Cortex of kidney (tissue), 1 donor: Measurements from ENCODE around the gene CCT3.
"Not testable (repeated sequence)": the region's sequence is repeated elsewhere in the genome, so short reads cannot be mapped to it uniquely, and the experiment has no call there.

Experiments used
- DNase-seq: peaks from one replicate; lab custom pipeline; 2025; lab: John Stamatoyannopoulos, UW

CCT3 gene

DNA sequence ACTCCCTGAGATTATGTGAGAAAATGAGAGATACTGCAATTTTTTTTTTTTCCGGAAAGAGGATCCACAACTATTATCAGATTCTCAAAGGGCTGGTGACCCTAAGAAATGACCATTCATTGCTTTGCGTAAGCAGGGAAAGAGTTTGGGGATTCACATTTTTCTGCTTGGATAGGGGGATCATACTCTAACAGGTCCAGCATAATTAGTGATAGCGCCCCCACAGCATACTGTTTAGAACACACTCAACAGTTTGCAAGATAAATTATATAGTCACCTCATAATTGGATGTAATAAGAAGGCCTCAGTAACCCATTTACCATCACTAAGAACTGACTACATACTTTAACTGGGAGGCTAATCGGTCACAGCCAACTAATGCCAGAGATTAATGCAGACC, 1.9 kb downstream of the CCT3 start:
- DNase-seq, result no peak

DNA sequence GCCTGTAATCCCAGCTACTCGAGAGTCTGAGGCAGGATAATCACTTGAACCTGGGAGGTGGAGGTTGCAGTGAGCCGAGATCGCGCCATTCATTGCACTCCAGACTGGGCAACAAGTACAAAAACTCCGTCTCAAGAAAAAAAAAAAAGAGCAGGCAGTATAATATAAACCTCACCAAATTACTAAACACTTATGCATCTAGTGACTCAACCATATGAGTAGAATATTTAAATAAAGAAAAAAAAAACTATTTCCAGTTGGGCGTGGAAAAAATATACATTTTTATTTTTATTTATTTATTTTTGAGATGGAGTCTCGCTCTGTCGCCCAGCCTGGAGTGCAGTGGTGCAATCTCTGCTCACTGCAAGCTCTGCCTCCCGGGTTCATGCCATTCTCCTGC, 14.9 kb downstream of the CCT3 start:
- not testable (repeated sequence) for DNase-seq

DNA sequence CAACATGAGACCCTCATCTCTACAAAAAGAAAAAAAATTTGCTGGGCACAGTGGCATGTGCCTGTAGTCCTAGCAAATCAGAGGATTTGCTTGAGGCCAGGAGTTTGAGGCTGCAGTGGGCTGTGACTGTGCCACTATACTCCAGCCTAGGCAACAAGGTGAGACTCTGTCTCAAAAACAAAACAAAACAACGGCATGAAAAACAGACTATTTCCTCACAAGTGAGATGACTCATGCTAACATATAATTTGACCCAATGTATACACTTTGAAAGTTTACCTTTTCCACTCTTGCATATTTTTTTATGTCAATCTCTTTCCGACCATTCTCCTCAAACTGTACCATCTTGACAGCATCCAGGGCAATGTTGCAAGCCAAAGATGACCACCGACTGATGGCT, 17.5 kb downstream of the CCT3 start:
- no peak for DNase-seq

DNA sequence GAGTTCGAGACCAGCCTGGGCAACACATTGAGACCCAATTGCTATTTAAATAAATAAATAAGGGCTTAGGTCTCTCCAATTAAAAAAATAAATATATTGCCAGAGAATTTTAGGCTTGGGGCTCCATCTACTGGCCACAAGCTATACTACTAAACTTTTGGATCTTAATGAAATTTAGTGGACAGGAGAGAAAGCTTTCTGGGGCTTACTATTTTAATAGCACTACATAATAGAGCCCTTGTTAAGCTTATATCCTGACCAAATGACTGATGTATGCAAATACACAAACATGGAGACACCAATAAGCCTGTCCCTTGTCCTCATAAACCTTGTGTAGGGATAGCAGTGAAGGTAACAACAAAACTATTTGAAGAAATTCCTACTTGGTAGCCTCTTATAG, 18.4 kb downstream of the CCT3 start:
- DNase-seq, result no peak

DNA sequence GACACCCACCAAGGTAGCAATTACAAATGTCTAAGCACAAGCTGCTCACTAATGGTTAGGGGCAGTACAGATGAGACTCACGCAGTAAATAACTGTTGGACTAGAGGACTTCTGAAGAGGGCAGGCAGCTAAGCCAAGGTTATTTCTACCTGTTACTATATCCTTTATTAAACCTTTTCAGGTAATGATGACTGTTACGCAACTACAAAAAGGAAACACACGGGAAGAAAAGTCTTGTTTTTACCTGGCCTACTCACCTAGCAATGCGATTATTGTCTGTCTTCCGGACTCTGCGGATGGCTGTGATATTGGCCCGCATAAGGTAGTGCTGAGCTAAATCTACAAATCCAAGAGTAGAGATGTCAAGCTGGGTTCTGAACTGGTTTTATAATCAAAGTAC, 21.2 kb downstream of the CCT3 start:
- DNase-seq, result no peak

DNA sequence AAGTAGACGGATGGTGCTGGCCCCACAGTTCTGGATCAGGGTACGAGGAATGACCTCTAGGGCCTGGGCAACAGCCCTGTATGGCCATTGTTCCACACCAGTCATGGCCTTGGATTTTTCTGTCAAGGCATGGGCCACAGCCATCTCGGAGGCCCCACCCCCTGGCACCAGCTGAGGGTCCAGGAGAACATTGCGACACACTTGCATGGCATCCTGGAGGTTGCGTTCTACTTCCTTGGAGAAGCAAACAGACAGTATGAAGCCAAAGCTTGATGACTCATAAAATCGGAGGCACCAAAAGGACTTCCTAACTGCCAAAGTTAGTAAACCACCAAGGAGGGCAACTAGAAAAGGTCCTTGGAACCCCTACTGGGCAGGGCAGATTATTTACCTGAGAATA, 27.1 kb downstream of the CCT3 start:
- no peak for DNase-seq

DNA sequence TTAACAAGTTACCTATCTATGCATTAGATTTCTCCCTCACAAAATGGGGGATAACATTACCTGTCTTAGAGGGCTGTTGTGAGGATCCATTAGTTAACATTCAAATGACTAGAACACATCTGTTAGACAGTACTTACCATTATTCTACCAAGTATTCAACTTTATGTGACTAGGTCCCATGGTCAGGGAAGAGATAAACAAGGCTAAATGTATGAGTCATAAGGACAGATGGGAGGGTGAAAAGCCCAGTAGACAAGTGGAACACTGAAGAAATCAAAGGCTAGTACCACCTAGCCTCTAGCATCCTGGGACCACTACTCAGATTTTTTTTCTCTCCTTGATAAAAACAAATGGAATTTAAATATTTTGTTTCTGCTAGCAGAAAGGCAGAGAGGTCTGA, 30.0 kb downstream of the CCT3 start:
- DNase-seq, result no peak

DNA sequence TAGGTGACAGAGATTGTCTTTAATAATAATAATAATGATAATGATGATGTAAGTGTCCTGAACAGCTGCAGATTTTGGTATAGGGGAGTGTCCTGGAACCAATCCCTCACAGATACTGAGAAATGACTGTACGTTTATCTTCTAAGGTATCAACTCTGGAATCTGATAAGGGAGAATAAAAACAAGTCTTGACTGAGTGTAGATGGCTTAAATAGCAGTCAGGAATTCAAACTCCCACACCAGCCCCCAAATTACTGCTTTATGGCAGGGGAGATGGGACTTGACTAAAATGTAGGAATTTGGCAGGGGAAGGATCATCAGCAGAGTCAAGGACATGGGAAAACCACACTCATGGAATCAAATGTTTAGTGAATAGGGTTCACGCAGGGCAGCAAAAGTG, 32.9 kb downstream of the CCT3 start:
- no peak for DNase-seq

DNA sequence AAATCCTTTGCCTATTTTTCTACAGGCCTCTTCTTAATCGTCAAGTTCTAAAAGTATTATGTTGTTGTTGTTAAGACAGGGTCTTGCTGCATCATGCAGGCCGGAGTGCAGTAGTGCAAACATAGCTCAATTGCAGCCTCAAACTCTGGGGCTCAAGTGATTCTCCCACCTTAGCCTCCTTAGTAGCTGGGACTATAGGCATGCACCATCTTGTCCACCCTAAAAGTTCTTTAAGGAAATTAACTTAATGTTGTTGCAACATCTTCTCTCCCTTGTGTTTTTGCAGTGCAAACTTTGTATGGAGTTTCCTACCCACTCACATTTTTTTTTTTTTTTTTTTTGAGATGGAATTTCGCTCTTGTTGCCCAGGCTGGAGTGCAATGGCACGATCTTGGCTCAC, 34.9 kb downstream of the CCT3 start:
- no peak for DNase-seq

DNA sequence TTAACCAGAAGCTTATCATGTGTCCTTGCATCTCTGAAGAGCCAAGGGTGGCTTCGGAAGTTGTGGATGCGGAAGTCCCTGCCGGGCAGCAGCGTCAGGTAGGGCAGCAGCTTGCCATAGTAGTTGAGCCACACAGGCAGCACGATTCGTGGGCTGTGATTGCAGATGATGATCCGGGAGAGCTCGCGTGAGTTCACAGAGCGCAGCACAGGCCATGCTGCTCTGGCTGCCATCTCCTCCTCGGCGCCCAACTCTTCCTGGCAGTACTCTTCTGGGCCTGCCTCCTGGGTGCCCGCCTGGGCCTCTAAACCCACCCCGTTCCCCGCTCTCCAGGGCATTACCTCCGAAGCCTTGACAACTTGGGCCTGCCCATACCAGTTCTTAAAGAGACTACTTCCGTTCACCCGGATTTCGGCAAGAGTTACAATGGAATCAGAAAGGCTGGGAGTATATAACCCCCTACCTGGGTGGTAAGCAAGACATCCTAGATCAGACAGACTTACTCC, 39.2 kb downstream of the CCT3 start, which contains the start of gene VHLL:
Gene VHLL (minus strand): TSS at position 456 of the 506 bp plus-strand sequence. CDS start 118 bp downstream, at position 338.
- DNase-seq, result no peak

DNA sequence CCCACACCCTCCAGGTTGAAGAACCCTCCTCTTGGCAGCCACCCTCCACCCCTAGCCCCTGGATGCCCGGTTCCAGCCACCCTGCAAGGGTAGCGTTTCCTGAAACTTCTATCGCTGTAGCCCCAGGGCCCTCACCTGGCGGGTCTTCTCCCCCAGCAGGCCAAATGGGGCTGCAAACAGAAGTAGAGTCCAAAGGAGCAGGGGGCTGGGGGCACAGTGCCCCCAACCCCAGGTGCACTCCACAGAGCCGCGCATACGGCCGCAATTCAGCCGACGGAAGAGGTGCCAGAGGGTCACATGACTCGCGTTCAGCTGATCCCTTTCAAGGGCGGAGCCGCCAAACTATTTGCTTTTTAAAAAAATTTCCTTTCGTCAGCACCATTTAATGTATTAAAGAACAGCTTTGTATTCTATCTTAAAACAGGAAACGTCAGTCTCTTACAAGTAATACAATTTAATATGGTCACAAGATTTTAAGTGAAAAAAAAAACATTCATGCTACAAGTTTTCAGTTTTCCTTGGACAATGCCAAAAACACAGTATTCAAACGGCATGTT, 42.6 kb downstream of the CCT3 start, which contains the start of gene GLMP:
Gene GLMP (minus strand): TSS at position 289 of the 557 bp plus-strand sequence. CDS start 34 bp downstream, at position 255.
- DNase-seq, result no peak

DNA sequence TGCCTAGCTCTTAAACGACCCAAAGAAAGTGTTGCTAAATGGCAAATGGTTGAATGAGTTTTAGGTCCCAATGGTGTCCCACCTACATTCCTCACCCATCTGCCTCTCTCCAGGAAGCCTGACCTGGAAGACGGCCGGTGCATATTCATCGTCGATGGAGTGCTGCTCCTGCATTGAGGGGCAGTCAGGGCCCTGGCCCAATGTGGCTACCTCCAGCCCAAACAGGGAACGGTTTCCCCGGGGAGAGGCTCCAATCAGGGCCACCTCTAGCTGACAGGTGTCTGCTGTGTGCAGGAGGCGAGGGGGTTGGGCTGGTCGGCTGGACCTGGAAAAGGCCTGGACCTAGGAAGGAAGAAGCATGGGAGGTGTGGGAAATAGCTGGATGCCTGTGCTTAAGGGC, 44.2 kb downstream of the CCT3 start:
- no peak for DNase-seq

DNA sequence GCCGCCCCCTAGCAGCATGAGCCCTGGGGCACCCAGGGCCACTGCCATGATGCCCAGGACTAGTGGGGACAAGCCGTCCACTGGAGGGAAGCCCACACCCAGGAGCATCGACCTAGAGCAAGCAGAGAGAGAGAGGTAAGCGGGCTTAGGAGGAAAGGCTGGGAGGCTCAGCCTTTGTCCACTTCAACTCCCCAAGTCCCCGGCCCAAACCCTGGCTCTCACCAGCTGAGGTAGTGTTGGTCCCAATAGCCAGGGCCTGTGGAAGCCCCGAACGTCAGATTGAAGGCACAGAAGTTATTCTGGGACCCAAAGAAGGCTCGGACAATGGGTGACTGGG, 45.0 kb downstream of the CCT3 start:
- no peak for DNase-seq

DNA sequence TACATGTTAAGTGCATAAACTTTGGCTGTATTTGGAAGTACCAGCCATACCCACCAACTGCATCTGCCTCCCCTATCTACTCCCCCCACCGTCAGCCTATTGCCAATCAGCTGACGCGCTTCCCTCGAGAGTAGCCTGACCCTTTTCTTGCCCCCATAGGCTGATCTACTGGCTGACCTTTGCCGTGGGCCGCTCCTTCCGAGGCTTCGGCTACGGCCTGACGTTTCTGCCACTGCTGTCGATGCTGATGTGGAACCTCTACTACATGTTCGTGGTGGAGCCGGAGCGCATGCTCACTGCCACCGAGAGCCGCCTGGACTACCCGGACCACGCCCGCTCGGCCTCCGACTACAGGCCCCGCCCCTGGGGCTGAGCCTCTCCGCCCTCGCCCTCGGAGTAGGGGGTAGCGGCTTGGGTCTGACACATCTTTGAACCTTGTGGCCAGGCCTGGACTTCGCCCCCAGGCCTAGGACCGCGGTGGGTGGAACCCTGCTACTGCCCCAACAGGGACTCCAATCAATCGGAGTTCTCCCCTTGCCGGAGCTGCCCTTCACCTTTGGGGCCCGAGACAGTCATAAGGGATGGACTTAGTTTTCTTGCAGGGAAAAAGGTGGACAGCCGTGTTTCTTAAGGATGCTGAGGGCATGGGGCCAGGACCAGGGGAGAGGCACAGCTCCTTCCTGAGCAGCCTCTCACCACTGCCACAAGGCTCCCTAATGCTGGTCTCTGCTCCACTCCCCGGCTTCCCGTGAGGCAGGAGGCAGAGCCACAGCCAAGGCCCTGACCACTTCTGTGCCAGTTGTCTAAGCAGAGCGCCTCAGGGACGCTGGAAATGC, 46.6 kb downstream of the CCT3 start:
- DNase-seq, result peak; percentile 61

DNA sequence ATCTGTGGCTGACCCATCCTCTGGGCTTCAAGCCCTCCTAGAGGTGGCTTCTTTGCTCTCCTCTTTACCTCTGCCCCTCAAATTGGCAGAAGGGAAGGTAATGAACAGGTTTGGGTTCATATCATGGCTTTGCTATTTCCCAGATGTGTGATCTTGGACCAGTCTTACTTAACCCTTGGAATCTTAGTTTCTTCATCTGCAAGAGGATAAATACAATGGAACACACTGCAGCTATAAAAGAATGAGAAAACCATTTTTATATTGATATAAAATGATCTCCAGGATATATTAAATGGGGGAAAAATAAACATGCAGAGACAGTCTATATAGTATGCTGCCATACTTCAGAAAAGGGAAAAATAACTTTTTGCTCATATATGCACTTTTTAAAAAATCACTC, 48.2 kb downstream of the CCT3 start:
- no peak for DNase-seq

DNA sequence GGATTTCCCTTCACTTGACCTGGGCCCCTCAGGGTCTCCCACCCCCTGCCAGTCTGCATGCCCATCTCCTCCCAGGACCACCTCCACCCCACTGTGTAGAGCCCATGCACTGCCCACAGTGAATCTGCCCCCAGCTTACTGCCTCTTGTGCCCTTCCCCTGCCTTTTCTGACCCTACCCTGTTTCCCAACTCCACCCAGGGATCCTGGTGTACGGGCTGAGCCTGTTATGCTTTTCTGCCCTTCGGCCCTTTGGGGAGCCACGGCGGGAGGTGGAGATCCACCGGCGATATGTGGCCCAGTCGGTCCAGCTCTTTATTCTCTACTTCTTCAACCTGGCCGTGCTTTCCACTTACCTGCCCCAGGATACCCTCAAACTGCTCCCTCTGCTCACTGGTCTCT, 52.0 kb downstream of the CCT3 start:
- DNase-seq, result no peak

DNA sequence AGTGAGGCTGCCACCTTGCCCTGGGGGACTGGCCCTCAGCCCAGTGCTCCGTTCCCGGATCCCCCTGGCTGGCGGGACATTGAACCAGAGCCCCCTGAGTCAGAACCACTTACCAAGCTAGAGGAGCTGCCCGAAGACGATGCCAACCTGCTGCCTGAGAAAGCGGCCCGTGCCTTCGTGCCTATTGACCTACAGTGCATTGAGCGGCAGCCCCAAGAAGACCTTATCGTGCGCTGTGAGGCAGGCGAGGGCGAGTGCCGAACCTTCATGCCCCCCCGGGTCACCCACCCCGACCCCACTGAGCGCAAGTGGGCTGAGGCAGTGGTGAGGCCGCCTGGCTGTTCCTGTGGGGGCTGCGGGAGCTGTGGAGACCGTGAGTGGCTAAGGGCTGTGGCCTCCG, 52.7 kb downstream of the CCT3 start:
- no peak for DNase-seq

DNA sequence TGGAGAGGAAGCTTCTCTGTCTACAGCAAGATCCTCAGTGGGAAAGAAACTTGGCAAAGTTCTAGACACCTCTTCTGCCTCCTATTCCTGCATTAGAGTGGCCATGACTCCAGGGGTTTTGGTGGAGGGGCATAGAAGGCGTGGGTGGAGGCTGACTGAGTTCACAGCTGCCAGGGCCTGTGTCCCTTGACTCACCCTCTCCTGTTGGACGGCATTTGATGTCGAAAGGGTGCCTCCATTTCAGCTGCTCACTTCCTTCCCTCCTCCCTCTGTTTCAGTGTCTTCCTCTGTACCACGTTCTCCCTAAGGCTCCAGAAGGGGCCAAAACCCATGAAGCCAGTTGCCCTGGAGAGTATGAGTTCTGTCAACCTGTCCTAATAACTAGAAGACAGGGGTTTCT, 53.3 kb downstream of the CCT3 start:
- DNase-seq, result no peak

DNA sequence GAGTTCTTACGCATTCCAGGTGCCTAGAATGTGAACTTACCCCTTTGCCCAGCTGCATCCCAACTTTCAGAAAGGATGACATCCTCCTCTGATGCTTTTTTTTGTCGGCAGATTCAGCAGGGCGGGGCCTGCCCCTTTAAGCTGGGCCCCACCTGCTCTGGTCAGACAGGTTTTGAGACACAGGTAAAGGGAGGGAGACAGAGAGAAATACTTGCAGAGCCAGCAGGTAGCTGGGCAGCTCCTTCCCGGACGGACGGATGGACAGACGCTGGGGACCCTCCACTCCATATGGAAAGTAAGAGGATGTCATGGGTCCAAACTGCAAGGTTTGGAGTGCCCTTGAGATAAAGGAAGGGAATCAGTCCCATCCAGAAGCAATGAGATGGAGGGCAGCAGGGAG, 54.0 kb downstream of the CCT3 start, which contains the start of gene TMEM79:
Gene TMEM79 (plus strand): TSS at position 214 of the 400 bp plus-strand sequence. CDS start 902 bp downstream, outside the sequence.
- DNase-seq, result no peak

DNA sequence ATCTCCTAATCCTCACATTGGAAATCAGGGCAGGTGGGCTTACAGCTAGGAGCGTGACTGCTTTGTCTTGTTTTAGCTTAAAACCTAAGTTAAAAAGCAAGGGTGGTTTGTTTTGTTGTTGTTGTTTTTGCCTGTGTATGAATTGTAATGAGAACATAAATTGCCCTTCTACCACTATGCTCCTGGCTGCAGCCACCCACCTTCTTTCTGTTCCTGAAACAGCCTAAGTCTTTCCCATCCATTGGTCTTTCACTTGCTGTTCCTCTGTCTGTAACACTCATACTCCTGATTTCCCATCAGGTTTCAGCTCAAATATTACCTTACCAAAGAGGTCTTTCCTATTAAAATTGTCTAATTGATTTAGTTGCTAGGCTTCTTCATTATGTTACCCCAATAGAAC, 54.6 kb downstream of the CCT3 start:
- DNase-seq, result no peak

DNA sequence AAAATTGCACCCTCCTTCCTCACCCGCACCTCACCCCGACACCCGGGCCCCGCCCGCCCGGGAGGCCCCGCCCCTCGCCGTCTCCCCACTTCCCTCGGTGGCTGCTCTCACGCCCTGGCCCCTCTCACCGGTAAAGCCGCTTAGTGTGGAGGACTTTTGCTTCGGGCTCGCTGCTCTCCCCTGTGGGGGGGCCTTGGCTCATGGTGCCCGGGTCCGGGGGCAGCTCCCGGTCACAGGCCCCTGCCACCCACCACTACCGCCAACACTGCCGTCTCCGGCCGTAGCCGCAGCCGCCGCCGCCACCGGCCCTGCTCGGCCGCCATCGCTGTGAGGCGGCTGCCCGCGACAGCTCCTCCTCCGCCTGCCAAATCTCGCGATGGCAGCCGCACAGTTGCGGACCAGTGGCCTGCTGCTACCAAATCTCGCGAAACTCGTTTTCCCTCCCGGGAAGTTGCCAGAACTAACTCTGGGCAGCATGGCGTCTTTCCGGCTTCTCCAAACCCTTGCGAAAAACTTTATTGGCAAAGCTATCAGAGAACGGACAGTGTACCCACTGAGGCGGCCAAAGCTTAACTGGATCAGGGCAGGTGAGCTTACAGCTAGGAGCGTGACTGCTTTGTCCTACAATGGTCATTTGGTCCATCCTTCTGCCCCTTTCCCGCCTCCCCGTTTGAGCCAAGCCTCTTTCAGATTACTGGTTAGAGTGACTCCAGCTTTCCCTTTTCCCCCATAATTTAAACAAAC, 55.4 kb downstream of the CCT3 start, which contains the start of gene SMG5:
Gene SMG5 (minus strand): TSS at position 347 of the 744 bp plus-strand sequence. CDS start 145 bp downstream, at position 202.
- peak; percentile 64 for DNase-seq

DNA sequence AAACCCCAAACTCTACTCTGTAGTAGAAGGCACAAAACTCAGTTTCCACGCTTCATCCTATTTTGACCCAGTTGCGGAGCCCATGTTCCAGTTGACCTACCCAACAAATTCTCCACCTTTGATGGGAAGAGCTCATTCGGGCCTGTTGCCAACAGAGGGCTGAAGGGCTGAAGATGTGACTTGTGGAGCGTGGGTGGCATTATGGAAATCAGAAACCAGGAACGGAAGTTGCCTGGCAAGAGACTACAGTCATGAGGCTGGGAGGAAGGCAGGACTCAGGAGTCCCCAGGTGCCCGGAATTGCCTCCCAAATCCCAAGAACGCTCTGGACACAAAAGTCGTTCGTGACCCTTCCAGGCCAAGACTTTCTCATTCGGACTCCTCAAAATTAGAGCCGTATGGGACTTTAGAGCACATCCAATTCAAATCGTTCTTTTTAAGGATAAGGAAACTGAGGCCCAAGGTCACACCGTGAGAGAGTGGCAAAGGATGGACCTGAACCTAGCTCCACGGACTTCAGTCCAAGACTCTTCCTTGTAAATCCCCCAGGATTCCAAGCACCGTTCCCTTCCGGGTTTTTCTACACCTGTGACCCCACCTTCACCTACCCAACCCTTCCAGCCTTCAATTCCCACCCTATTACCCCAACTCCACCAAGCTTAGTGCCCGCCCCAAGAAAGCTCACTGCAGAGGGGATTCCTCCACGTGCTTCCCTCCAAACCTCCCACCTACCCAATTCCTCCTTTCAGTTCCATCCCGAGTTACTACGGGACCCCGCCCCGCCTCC, 56.2 kb downstream of the CCT3 start:
- no peak for DNase-seq
